ENCODE results near the gene ERC2. TPM values are rescaled to one million over a fixed set of nuclear protein-coding genes. Genes with fewer than 3 reads are reported as not detected.
"Not testable (repeated sequence)": the region's sequence is repeated elsewhere in the genome, so short reads cannot be mapped to it uniquely, and the experiment has no call there.

ERC2 gene
- total RNA-seq, 1 donor from 2014 or later = 32.5 TPM

- TF ChIP-seq, protein P1, sequence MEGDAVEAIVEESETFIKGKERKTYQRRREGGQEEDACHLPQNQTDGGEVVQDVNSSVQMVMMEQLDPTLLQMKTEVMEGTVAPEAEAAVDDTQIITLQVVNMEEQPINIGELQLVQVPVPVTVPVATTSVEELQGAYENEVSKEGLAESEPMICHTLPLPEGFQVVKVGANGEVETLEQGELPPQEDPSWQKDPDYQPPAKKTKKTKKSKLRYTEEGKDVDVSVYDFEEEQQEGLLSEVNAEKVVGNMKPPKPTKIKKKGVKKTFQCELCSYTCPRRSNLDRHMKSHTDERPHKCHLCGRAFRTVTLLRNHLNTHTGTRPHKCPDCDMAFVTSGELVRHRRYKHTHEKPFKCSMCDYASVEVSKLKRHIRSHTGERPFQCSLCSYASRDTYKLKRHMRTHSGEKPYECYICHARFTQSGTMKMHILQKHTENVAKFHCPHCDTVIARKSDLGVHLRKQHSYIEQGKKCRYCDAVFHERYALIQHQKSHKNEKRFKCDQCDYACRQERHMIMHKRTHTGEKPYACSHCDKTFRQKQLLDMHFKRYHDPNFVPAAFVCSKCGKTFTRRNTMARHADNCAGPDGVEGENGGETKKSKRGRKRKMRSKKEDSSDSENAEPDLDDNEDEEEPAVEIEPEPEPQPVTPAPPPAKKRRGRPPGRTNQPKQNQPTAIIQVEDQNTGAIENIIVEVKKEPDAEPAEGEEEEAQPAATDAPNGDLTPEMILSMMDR (IDR thresholded peaks at IDR 0.05; ENCODE audit: unreplicated experiment) = no peak
- no peak overlapping the region for H3K4me3 Mint-ChIP-seq (ENCODE audit: low read depth)
- peaks cover 9% of the 10 kb centered on the region for H3K4me1 Mint-ChIP-seq (ENCODE audit: low read depth)
- no peaks in the 10 kb centered on the region for H3K36me3 Mint-ChIP-seq (ENCODE audit: insufficient read depth)
- no peaks in the 10 kb centered on the region for H3K27me3 Mint-ChIP-seq
- DNase-seq (ENCODE audit: low spot score, unreplicated experiment) = no peak
- H3K9me3 Mint-ChIP-seq (ENCODE audit: low read depth) = no peaks in the 10 kb centered on the region
- no peak overlapping the region for H3K27ac Mint-ChIP-seq
Observed at GRCh38 chr3:56075089-56075488, 393.2 kb downstream of the ERC2 start.

DNA sequence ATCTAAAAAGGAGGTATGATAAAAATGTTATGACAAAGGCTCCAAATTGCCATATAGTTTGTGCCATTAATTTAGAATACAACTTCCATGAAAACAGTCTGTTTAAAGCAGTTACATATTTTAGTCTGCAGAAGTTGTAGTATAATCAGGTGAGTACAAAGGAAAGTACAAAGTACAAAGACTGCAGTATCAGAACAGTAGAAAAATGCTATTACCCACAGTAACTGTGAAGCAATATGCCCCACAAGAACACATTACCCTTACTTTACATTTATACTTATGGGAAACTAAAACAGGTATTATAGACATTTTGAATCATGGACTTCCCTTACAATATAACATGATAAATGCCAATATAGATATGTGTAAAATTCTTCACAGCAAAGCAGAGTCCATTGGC lies 398.5 kb downstream of the ERC2 start:
- no peak overlapping the region for H3K27ac Mint-ChIP-seq
- H3K4me1 Mint-ChIP-seq (ENCODE audit: low read depth) = peaks cover 15% of the 10 kb centered on the region
- DNase-seq (ENCODE audit: low spot score, unreplicated experiment) = no peak
- no peaks in the 10 kb centered on the region for H3K27me3 Mint-ChIP-seq
- peaks cover 20% of the 10 kb centered on the region for H3K36me3 Mint-ChIP-seq (ENCODE audit: insufficient read depth)
- no peak overlapping the region for H3K4me3 Mint-ChIP-seq (ENCODE audit: low read depth)
- peaks cover 28% of the 10 kb centered on the region for H3K9me3 Mint-ChIP-seq (ENCODE audit: low read depth)
- TF ChIP-seq, protein P1 (IDR thresholded peaks at IDR 0.05; ENCODE audit: unreplicated experiment) = no peak

DNA sequence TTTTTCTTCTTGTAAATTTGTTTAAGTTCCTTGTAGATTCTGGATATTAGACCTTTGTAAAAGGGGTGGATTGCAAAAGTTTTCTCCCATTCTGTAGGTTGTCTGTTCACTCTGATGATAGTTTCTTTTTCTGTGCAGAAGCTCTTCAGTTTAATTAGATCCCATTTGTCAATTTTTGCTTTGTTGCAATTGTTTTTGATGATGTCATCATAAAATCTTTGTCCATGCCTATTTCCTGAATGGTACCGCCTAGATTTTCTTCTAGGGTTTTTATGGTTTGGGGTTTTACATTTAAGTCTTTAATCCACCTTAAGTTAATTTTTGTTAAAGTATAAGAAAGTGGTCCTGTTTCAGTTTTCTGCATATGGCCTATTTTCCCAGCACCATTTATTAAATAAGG lies 401.9 kb downstream of the ERC2 start:
- Mint-ChIP-seq H3K4me1 (ENCODE audit: low read depth) (peaks cover 39% of the 10 kb centered on the region), H3K9me3 (ENCODE audit: low read depth) (peaks cover 28% of the 10 kb centered on the region), H3K36me3 (ENCODE audit: insufficient read depth) (peaks cover 20% of the 10 kb centered on the region)
- not testable (repeated sequence) for H3K27ac Mint-ChIP-seq; DNase-seq (ENCODE audit: low spot score, unreplicated experiment); H3K4me3 Mint-ChIP-seq (ENCODE audit: low read depth); H3K27me3 Mint-ChIP-seq

- peak overlapping the region; percentile 90 for H3K27ac Mint-ChIP-seq
Observed at GRCh38 chr3:56064684-56065083, 403.6 kb downstream of the ERC2 start.

GRCh38 chr3:56061279-56061626 lies 407.0 kb downstream of the ERC2 start:
- no peaks in the 10 kb centered on the region for H3K27me3 Mint-ChIP-seq
- peaks cover 8% of the 10 kb centered on the region for H3K9me3 Mint-ChIP-seq (ENCODE audit: low read depth)
- H3K27ac Mint-ChIP-seq = peak overlapping the region; percentile 6
- H3K36me3 Mint-ChIP-seq (ENCODE audit: insufficient read depth) = peaks cover 6% of the 10 kb centered on the region
- H3K4me1 Mint-ChIP-seq (ENCODE audit: low read depth) = peaks cover 39% of the 10 kb centered on the region
- DNase-seq (ENCODE audit: low spot score, unreplicated experiment) = no peak
- TF ChIP-seq, protein P1 (IDR thresholded peaks at IDR 0.05; ENCODE audit: unreplicated experiment) = no peak
- no peak overlapping the region for H3K4me3 Mint-ChIP-seq (ENCODE audit: low read depth)

More at GRCh38 chr3:56064684-56065083, 403.6 kb downstream of the ERC2 start:
- Mint-ChIP-seq H3K36me3 (ENCODE audit: insufficient read depth) (peaks cover 20% of the 10 kb centered on the region), H3K4me3 (ENCODE audit: low read depth) (no peak overlapping the region), H3K9me3 (ENCODE audit: low read depth) (peaks cover 28% of the 10 kb centered on the region), H3K27me3 (no peaks in the 10 kb centered on the region), H3K4me1 (ENCODE audit: low read depth) (peaks cover 42% of the 10 kb centered on the region)
- TF ChIP-seq, protein P1 (IDR thresholded peaks at IDR 0.05; ENCODE audit: unreplicated experiment) = no peak
- no peak for DNase-seq (ENCODE audit: low spot score, unreplicated experiment)

DNA sequence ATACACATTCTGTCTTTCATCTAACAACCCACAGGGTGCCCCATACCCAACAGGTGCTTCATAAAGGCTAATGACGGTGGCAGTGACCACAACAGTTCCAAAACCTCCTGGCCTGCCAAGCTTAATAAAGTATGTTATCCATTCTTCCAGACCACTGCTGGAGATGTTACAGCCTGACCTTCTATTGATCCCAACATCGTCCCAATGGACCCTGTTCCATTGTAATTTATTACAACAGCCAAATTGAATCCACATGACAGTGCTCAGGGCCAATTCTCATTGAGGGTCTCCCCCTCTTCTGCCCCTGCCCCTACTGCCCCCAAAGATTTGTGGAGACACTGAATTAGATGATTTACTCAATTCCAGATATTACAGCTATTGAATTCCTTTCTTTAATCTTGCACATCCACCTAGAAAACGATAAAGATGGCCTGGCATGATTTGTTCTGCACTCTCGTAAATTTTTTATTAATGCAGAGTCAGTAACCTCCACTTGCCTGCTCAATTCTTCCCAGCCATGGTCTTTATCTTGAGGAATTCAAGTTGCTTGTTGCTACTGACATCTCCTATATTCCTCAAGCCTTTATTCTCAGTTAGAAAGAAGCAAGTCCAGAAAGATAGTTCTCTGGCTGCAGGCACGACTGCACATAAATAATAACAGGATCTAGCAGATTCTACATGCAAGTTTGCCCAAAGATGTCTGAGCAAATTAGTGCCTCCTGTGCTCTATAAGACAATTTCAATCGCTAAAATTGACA lies 407.6 kb downstream of the ERC2 start:
- Mint-ChIP-seq H3K4me3 (ENCODE audit: low read depth) (no peak overlapping the region), H3K9me3 (ENCODE audit: low read depth) (peaks cover 2% of the 10 kb centered on the region), H3K27ac (no peak overlapping the region), H3K4me1 (ENCODE audit: low read depth) (peaks cover 43% of the 10 kb centered on the region), H3K27me3 (no peaks in the 10 kb centered on the region), H3K36me3 (ENCODE audit: insufficient read depth) (peaks cover 2% of the 10 kb centered on the region)
- TF ChIP-seq, protein P1 (IDR thresholded peaks at IDR 0.05; ENCODE audit: unreplicated experiment) = no peak
- DNase-seq (ENCODE audit: low spot score, unreplicated experiment) = no peak
